SK-N-SH treated with all-trans-retinoic acid at 6 μM for 48 hours (cell line): Measurements from ENCODE around the gene RAD51B.

Source experiments
- ARNTL ChIP-seq: fragments of 450-650 bp; formaldehyde crosslinking; IDR thresholded peaks from 2 replicates; pipeline ENCODE4 v1.5.0; 2020; ENCODE audit warnings: low read depth, mild to moderate bottlenecking, moderate library complexity, borderline replicate concordance
- ZFP30 ChIP-seq: fragments of 450-650 bp; formaldehyde crosslinking; IDR thresholded peaks from 2 replicates; pipeline ENCODE4 v1.5.0; 2022; ENCODE audit warnings: mild to moderate bottlenecking, moderate library complexity
- ZNF70 ChIP-seq: fragments of 450-650 bp; formaldehyde crosslinking; IDR thresholded peaks from 2 replicates; pipeline ENCODE4 v1.5.0; 2020; ENCODE audit warnings: mild to moderate bottlenecking, moderate library complexity
- ZNF8 ChIP-seq: fragments of 450-650 bp; formaldehyde crosslinking; IDR thresholded peaks from 2 replicates; pipeline ENCODE4 v1.5.0; 2020; ENCODE audit warnings: mild to moderate bottlenecking, moderate library complexity
- TF ChIP-seq, protein P1 (sequence below): fragments of 250-450 bp; sonication (Bioruptor Pico); IDR thresholded peaks from 2 replicates; pipeline ENCODE4 v1.5.1; 2021; ENCODE audit warnings: mild to moderate bottlenecking, moderate library complexity

DNA sequence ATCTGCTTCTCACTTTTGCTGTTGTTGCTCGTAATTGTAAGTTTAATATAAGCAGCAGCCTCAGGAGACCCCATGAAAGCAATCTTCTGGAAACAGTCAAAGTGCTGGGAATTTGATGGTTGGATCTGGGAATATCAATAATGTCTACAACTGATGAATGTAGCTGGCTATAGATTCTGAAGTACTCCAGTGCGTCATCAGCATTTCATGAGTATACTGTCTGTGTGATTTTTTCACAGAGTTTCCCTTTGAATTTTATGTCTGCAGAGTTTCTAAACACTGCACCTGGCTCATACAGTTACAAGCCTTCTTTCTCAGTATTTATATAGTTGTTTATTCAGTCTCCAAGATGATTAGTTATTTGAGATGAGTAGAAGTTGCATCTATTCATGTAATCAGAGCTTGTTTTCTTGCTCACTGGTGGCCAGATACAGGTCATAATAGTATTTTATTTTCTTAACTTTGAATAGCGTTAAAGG is 222.3 kb downstream of the RAD51B start:
- no peak for TF ChIP-seq ZFP30 (CRISPR knock-in tag)
- TF ChIP-seq ZNF70, result no peak
- TF ChIP-seq, protein P1, sequence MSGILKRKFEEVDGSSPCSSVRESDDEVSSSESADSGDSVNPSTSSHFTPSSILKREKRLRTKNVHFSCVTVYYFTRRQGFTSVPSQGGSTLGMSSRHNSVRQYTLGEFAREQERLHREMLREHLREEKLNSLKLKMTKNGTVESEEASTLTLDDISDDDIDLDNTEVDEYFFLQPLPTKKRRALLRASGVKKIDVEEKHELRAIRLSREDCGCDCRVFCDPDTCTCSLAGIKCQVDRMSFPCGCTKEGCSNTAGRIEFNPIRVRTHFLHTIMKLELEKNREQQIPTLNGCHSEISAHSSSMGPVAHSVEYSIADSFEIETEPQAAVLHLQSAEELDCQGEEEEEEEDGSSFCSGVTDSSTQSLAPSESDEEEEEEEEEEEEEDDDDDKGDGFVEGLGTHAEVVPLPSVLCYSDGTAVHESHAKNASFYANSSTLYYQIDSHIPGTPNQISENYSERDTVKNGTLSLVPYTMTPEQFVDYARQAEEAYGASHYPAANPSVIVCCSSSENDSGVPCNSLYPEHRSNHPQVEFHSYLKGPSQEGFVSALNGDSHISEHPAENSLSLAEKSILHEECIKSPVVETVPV (CRISPR knock-in tag), result no peak
- TF ChIP-seq ARNTL, result no peak
- TF ChIP-seq ZNF8 (CRISPR knock-in tag), result no peak
